Left renal pelvis (tissue), 4 donors: Measurements from ENCODE around the gene OLIG3. TPM values are rescaled to one million over a fixed set of nuclear protein-coding genes. Genes with fewer than 3 reads are reported as not detected.

ENCODE experiments used
- DNase-seq, 4 donors: peaks; one replicate each; pipeline ENCODE4 v3.0.0-alpha.2; 2013; ENCODE audit warnings: low read depth in 4 of 4, low spot score in 3 of 4
- polyA plus RNA-seq, 4 donors: library from polyadenylated mRNA; unstranded; fragments of 120-200 nt; gene quantifications; one replicate each; pipeline ENCODE4 v1.2.1, GENCODE V29; 2013; ENCODE audit not compliant: insufficient read length in 4 of 4

OLIG3 gene
- polyA plus RNA-seq, 4 donors: not detected

GRCh38 chr6:137496909-137497720 lies 2.9 kb upstream of the OLIG3 start:
- no peak for DNase-seq

- no peak for DNase-seq
Observed at GRCh38 chr6:137496368-137496767, 2.2 kb upstream of the OLIG3 start.

GRCh38 chr6:137495703-137496336 lies 1.6 kb upstream of the OLIG3 start:
- no peak for DNase-seq

GRCh38 chr6:137494988-137495702 lies 951 bp upstream of the OLIG3 start:
- no peak for DNase-seq

GRCh38 chr6:137493218-137494038 lies 766 bp downstream of the OLIG3 start:
- DNase-seq: no peak

- DNase-seq: no peak
Observed at GRCh38 chr6:137492289-137493217, 1.6 kb downstream of the OLIG3 start.

- DNase-seq: no peak
Observed at GRCh38 chr6:137491478-137491877, 2.7 kb downstream of the OLIG3 start.

GRCh38 chr6:137490961-137491360 lies 3.2 kb downstream of the OLIG3 start:
- no peak for DNase-seq

GRCh38 chr6:137490006-137490905 lies 3.9 kb downstream of the OLIG3 start:
- DNase-seq: no peak

GRCh38 chr6:137489046-137490005 lies 4.9 kb downstream of the OLIG3 start:
- DNase-seq: no peak

GRCh38 chr6:137488150-137489045 lies 5.8 kb downstream of the OLIG3 start:
- no peak for DNase-seq

GRCh38 chr6:137487869-137488149 lies 6.4 kb downstream of the OLIG3 start:
- no peak for DNase-seq

GRCh38 chr6:137487181-137487868 lies 6.9 kb downstream of the OLIG3 start:
- DNase-seq: no peak

- no peak for DNase-seq
Observed at GRCh38 chr6:137486416-137486815, 7.8 kb downstream of the OLIG3 start.

- no peak for DNase-seq
Observed at GRCh38 chr6:137480431-137480830, 13.8 kb downstream of the OLIG3 start.

GRCh38 chr6:137475103-137475502 lies 19.1 kb downstream of the OLIG3 start:
- DNase-seq: no peak
